ENCODE data around the gene CLOCK.

DNA sequence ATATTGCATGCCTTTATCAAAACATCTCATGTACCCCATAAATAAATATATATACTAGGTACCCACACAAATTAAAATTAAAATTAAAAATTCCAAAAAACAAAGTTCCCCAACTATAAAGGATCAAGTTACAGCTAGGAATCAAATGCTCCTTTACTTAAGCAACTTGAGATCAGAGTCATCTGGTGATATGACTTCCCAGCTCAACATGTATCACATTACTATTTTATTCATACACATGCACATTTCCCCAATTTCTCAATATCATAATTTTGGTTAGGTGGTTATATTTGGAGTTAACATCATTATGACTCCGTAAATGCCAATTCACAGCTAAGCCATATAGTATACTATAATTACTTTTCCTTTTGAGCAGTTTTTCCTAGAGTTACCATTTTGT, 60.9 kb downstream of the CLOCK start:
- TF ChIP-seq EZH2 (IDR thresholded peaks at IDR 0.05; ENCODE audit: borderline replicate concordance, low read length): no peak
- TF ChIP-seq, protein P1, sequence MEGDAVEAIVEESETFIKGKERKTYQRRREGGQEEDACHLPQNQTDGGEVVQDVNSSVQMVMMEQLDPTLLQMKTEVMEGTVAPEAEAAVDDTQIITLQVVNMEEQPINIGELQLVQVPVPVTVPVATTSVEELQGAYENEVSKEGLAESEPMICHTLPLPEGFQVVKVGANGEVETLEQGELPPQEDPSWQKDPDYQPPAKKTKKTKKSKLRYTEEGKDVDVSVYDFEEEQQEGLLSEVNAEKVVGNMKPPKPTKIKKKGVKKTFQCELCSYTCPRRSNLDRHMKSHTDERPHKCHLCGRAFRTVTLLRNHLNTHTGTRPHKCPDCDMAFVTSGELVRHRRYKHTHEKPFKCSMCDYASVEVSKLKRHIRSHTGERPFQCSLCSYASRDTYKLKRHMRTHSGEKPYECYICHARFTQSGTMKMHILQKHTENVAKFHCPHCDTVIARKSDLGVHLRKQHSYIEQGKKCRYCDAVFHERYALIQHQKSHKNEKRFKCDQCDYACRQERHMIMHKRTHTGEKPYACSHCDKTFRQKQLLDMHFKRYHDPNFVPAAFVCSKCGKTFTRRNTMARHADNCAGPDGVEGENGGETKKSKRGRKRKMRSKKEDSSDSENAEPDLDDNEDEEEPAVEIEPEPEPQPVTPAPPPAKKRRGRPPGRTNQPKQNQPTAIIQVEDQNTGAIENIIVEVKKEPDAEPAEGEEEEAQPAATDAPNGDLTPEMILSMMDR (conservative IDR thresholded peaks at IDR 0.05 in 1 of 2, IDR thresholded peaks at IDR 0.05 in 1 of 2; ENCODE audit: extremely low read depth in 1 of 2, insufficient read depth in 1 of 2, low read depth in 1 of 2, low read length in 2 of 2): no peak

Data from mammary epithelial cell (primary cell).